GM23338 (cell line): ENCODE measurements around the gene RNU6-8. TPM values are rescaled to one million over a fixed set of nuclear protein-coding genes. Genes with fewer than 3 reads are reported as not detected.

Experiments used
- ATAC-seq: fragments of 200-7000 bp; cut with Tn5 transposase; 3 replicates; pipeline ENCODE4 v1.9.1; 2020
- DNase-seq: peaks from one replicate; pipeline ENCODE4 v3.0.0-alpha.2; 2015; ENCODE audit warnings: low spot score
- H2AFZ ChIP-seq: fragments of 200-600 bp; sonication (generic); 2 replicates; pipeline ENCODE4 v1.8.0; 2016; ENCODE audit warnings: antibody characterized with exemption, mild to moderate bottlenecking, moderate library complexity
- H3F3A ChIP-seq: fragments of 200-600 bp; sonication (generic); replicated peaks from 2 replicates; pipeline ENCODE4 v1.8.0; 2017; ENCODE audit warnings: antibody characterized with exemption, mixed run types, low read depth
- H3K27ac ChIP-seq: fragments of 200-600 bp; sonication (generic); 2 replicates; pipeline ENCODE4 v1.6.1; 2016; ENCODE audit warnings: low read depth
- H3K27me3 ChIP-seq: fragments of 200-600 bp; sonication (generic); 2 replicates; pipeline ENCODE4 v1.8.0; 2016; ENCODE audit warnings: mild to moderate bottlenecking, mixed run types, moderate library complexity; ENCODE audit not compliant: insufficient read depth
- H3K36me3 ChIP-seq: fragments of 200-600 bp; sonication (generic); 2 replicates; pipeline ENCODE4 v1.8.0; 2016; ENCODE audit warnings: mild to moderate bottlenecking; ENCODE audit not compliant: insufficient read depth
- H3K4me1 ChIP-seq: fragments of 200-600 bp; sonication (generic); 2 replicates; pipeline ENCODE4 v1.8.0; 2016; ENCODE audit warnings: mild to moderate bottlenecking, moderate library complexity; ENCODE audit not compliant: insufficient read depth
- H3K4me2 ChIP-seq: fragments of 200-600 bp; sonication (generic); 2 replicates; pipeline ENCODE4 v1.7.1; 2017; ENCODE audit warnings: mixed run types
- H3K4me3 ChIP-seq: fragments of 200-600 bp; sonication (generic); 2 replicates; pipeline ENCODE4 v1.6.1; 2016; ENCODE audit warnings: mixed run types
- H3K79me2 ChIP-seq: fragments of 200-600 bp; sonication (generic); replicated peaks from 2 replicates; pipeline ENCODE4 v1.8.0; 2017; ENCODE audit warnings: mild to moderate bottlenecking; ENCODE audit not compliant: insufficient read depth
- H3K9me2 ChIP-seq: fragments of 200-600 bp; sonication (generic); 2 replicates; pipeline ENCODE4 v1.8.0; 2017; ENCODE audit not compliant: insufficient read depth
- H4K20me1 ChIP-seq: fragments of 200-600 bp; sonication (generic); replicated peaks from 2 replicates; pipeline ENCODE4 v1.8.0; 2017; ENCODE audit warnings: mild to moderate bottlenecking; ENCODE audit not compliant: insufficient read depth
- H3K27ac Mint-ChIP-seq: 2 replicates; pipeline ENCODE4 v1.8.0; 2020; ENCODE audit warnings: inconsistent platforms, mild to moderate bottlenecking, moderate library complexity, mixed read lengths
- H3K27me3 Mint-ChIP-seq: 3 replicates; pipeline ENCODE4 v1.8.0; 2022; ENCODE audit warnings: low read depth, mild to moderate bottlenecking, moderate library complexity, mixed read lengths, inconsistent platforms; ENCODE audit not compliant: insufficient read depth, poor library complexity
- H3K36me3 Mint-ChIP-seq: 3 replicates; pipeline ENCODE4 v1.8.0; 2021; ENCODE audit warnings: low read depth, mild to moderate bottlenecking, inconsistent platforms, moderate library complexity, mixed read lengths
- H3K4me1 Mint-ChIP-seq: 3 replicates; pipeline ENCODE4 v1.8.0; 2020; ENCODE audit warnings: mild to moderate bottlenecking, inconsistent platforms, mixed read lengths
- H3K4me3 Mint-ChIP-seq: 3 replicates; pipeline ENCODE4 v1.8.0; 2021; ENCODE audit warnings: moderate library complexity, mild to moderate bottlenecking, inconsistent platforms, mixed read lengths
- H3K9me3 Mint-ChIP-seq: 3 replicates; pipeline ENCODE4 v1.8.0; 2020; ENCODE audit warnings: moderate library complexity, mild to moderate bottlenecking, inconsistent platforms, mixed read lengths
- CREB1 ChIP-seq: fragments of 250-450 bp; sonication (Bioruptor Pico); IDR thresholded peaks from 2 replicates; pipeline ENCODE4 v1.5.0; 2020; ENCODE audit warnings: low read depth, mild to moderate bottlenecking, moderate library complexity
- CTCF ChIP-seq, 2 experiments: fragments of 200-600 bp in 1 of 2; sonication (generic) in 1 of 2; conservative IDR thresholded peaks; 2 replicates each; pipeline versions ENCODE4 v1.5.1 to v1.6.1; 2016 to 2017; ENCODE audit warnings: antibody characterized with exemption in 2 of 2, low read depth in 2 of 2, mild to moderate bottlenecking in 2 of 2, moderate library complexity in 1 of 2
- EZH2 ChIP-seq: fragments of 200-600 bp; sonication (generic); IDR thresholded peaks from one replicate; pipeline ENCODE4 v1.8.0; 2017; ENCODE audit warnings: antibody characterized with exemption, mild to moderate bottlenecking, low read depth; ENCODE audit not compliant: unreplicated experiment
- EZH2phosphoT487 ChIP-seq: fragments of 200-600 bp; sonication (generic); IDR thresholded peaks from one replicate; pipeline ENCODE4 v1.8.1; 2018; ENCODE audit warnings: antibody characterized with exemption; ENCODE audit not compliant: unreplicated experiment
- JUNB ChIP-seq: IDR thresholded peaks from one replicate; pipeline ENCODE4 v1.6.1; 2016; ENCODE audit warnings: antibody characterized with exemption; ENCODE audit not compliant: unreplicated experiment
- NANOG ChIP-seq: IDR thresholded peaks from 2 replicates; pipeline ENCODE4 v1.6.1; 2016; ENCODE audit warnings: antibody characterized with exemption, borderline replicate concordance
- POLR2AphosphoS5 ChIP-seq: IDR thresholded peaks from 2 replicates; pipeline ENCODE4 v1.6.1; 2016; ENCODE audit warnings: antibody characterized with exemption, low read depth
- REST ChIP-seq: IDR thresholded peaks from one replicate; pipeline ENCODE4 v1.6.1; 2018; ENCODE audit warnings: antibody characterized with exemption; ENCODE audit not compliant: unreplicated experiment
- STAT1 ChIP-seq: IDR thresholded peaks from one replicate; pipeline ENCODE4 v1.6.1; 2016; ENCODE audit warnings: antibody characterized with exemption; ENCODE audit not compliant: unreplicated experiment
- ZNF114 ChIP-seq: fragments of 250-450 bp; sonication (Bioruptor Pico); IDR thresholded peaks from 2 replicates; pipeline ENCODE4 v1.5.0; 2020; ENCODE audit warnings: mild to moderate bottlenecking, moderate library complexity
- ZNF331 ChIP-seq: fragments of 250-450 bp; sonication (Bioruptor Pico); IDR thresholded peaks from 2 replicates; pipeline ENCODE4 v1.5.0; 2020; ENCODE audit warnings: low read depth, mild to moderate bottlenecking, moderate library complexity
- ZNF462 ChIP-seq: fragments of 250-450 bp; sonication (Bioruptor Pico); IDR thresholded peaks from 2 replicates; pipeline ENCODE4 v1.5.0; 2020; ENCODE audit warnings: mild to moderate bottlenecking, moderate library complexity
- polyA plus RNA-seq: library from polyadenylated mRNA; unstranded; fragments of >200 nt; fragmentation: Nextera tagmentation; extraction: Ambion mirVana; gene quantifications from 2 replicates; pipeline ENCODE4 v1.2.1, GENCODE V29; 2016
- total RNA-seq: library from RNA; depleted of rRNA; stranded (reverse); fragments of >200 nt; shearing (Covaris generic); gene quantifications from 2 replicates; pipeline ENCODE4 v1.2.3, GENCODE V29; 2014
- TF ChIP-seq, protein P1 (sequence below): IDR thresholded peaks from 2 replicates; pipeline ENCODE4 v1.6.1; 2016; ENCODE audit warnings: antibody characterized with exemption

The RNU6-8 gene
- total and polyA plus RNA-seq, 2 experiments from 2014 or later = 39.1 TPM; not detected in 1

DNA sequence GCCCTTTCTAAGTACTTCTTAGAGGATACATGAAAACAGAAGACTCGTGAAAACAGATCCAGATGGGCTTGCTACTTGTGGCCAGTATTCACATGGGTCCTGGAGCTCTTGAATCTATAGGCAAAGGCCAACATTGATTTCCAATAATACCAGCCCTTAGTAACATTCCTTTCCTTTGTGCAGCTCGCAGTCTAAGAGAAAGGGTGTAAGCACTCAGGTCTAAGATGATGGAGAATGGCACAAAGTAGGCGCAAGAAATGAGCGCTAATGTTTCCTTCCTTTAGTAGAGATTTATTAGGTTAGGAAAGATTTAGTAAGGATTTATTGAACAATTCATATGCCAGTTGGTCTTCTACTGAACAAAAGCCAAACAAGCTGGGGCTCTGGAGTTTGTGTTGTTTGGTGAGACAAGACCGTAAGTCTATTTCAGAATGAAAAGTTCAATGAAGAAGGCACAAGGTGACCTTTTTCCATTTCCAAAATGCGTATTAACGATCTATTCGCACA lies 525 bp downstream of the RNU6-8 start:
- Histone ChIP-seq H3K36me3 (no peaks in the 10 kb centered on the region), H4K20me1 (no peaks in the 10 kb centered on the region), H3K9me2 (no peaks in the 10 kb centered on the region), H3K27ac (no peak overlapping the region), H3K4me3 (peak overlapping the region; percentile 67), H2AFZ (peak overlapping the region; percentile 97), H3F3A (no peaks in the 10 kb centered on the region), H3K79me2 (no peaks in the 10 kb centered on the region), H3K4me2 (peak overlapping the region; percentile 89), H3K4me1 (no peaks in the 10 kb centered on the region), H3K27me3 (peaks cover 7% of the 10 kb centered on the region; the same call in 1 of the 2 replicates)
- TF ChIP-seq NANOG = no peak
- TF ChIP-seq REST = no peak
- TF ChIP-seq ZNF462 = no peak
- TF ChIP-seq ZNF114 = no peak
- TF ChIP-seq ZNF331 (CRISPR knock-in tag) = no peak
- TF ChIP-seq STAT1 = no peak
- no peak for TF ChIP-seq CTCF (conservative IDR thresholded peaks at IDR 0.05; ENCODE audit: low read depth in 2 of 2)
- TF ChIP-seq CREB1 (CRISPR knock-in tag) = no peak
- TF ChIP-seq POLR2AphosphoS5 = no peak
- TF ChIP-seq, protein P1, sequence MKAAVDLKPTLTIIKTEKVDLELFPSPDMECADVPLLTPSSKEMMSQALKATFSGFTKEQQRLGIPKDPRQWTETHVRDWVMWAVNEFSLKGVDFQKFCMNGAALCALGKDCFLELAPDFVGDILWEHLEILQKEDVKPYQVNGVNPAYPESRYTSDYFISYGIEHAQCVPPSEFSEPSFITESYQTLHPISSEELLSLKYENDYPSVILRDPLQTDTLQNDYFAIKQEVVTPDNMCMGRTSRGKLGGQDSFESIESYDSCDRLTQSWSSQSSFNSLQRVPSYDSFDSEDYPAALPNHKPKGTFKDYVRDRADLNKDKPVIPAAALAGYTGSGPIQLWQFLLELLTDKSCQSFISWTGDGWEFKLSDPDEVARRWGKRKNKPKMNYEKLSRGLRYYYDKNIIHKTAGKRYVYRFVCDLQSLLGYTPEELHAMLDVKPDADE = no peak
- no peak for TF ChIP-seq JUNB
- TF ChIP-seq EZH2phosphoT487 = no peak
- no peak for TF ChIP-seq EZH2
- Mint-ChIP-seq H3K27me3 (peaks cover 15% of the 10 kb centered on the region), H3K27ac (peak overlapping the region; percentile 100), H3K4me3 (peak overlapping the region; percentile 90), H3K4me1 (peaks cover 17% of the 10 kb centered on the region), H3K36me3 (no peaks in the 10 kb centered on the region), H3K9me3 (no peaks in the 10 kb centered on the region)
- DNase-seq (peak; percentile 28), ATAC-seq (peak; percentile 3; the same call in 2 of the 3 replicates)
